Measurements from ENCODE around the gene ACCS.

Gene ACCS

GRCh38 chr11:44088871-44089270 is 22.8 kb downstream of the ACCS start:
- no peaks in the 10 kb centered on the region for H3K36me3 ChIP-seq (ENCODE audit: control insufficient read depth, insufficient read depth, low read length)
- H3K27ac ChIP-seq (ENCODE audit: low read depth, low read length, severe bottlenecking): no peak overlapping the region
- H3K4me1 ChIP-seq (ENCODE audit: control insufficient read depth, insufficient read depth, low read length, poor library complexity, severe bottlenecking): no peaks in the 10 kb centered on the region
- WGBS, 2 experiments (ENCODE audit: insufficient coverage in 2 of 2): 84 to 93% methylated on average over 3 of the region's 4 CpGs
- H3K4me3 ChIP-seq (ENCODE audit: extremely low read depth, insufficient read depth, low read length, poor library complexity, severe bottlenecking): no peak overlapping the region
- H3K9me3 ChIP-seq (ENCODE audit: control insufficient read depth, low read length): peaks cover 7% of the 10 kb centered on the region

GRCh38 chr11:44090539-44090938 is 24.5 kb downstream of the ACCS start:
- Histone ChIP-seq H3K4me3 (ENCODE audit: extremely low read depth, insufficient read depth, low read length, poor library complexity, severe bottlenecking) (no peak overlapping the region), H3K4me1 (ENCODE audit: control insufficient read depth, insufficient read depth, low read length, poor library complexity, severe bottlenecking) (no peaks in the 10 kb centered on the region), H3K9me3 (ENCODE audit: control insufficient read depth, low read length) (peaks cover 7% of the 10 kb centered on the region), H3K27ac (ENCODE audit: low read depth, low read length, severe bottlenecking) (no peak overlapping the region), H3K36me3 (ENCODE audit: control insufficient read depth, insufficient read depth, low read length) (no peaks in the 10 kb centered on the region)
- 80% methylated on average over 1 of the region's 1 CpG; no CpG with 5 or more reads in 1 of the 2 experiments for WGBS, 2 experiments (ENCODE audit: insufficient coverage in 2 of 2)

- 42 to 53% methylated on average over 5 to 6 of the region's 11 CpGs for WGBS, 2 experiments (ENCODE audit: insufficient coverage in 2 of 2)
- H3K27ac ChIP-seq (ENCODE audit: low read depth, low read length, severe bottlenecking): no peak overlapping the region
- H3K4me3 ChIP-seq (ENCODE audit: extremely low read depth, insufficient read depth, low read length, poor library complexity, severe bottlenecking): no peak overlapping the region
- H3K9me3 ChIP-seq (ENCODE audit: control insufficient read depth, low read length): no peaks in the 10 kb centered on the region
- peaks cover 1% of the 10 kb centered on the region for H3K36me3 ChIP-seq (ENCODE audit: control insufficient read depth, insufficient read depth, low read length)
- H3K4me1 ChIP-seq (ENCODE audit: control insufficient read depth, insufficient read depth, low read length, poor library complexity, severe bottlenecking): no peaks in the 10 kb centered on the region
Measured at GRCh38 chr11:44094260-44094868, 28.3 kb downstream of the ACCS start.

- Histone ChIP-seq H3K36me3 (ENCODE audit: control insufficient read depth, insufficient read depth, low read length) (peaks cover 11% of the 10 kb centered on the region), H3K9me3 (ENCODE audit: control insufficient read depth, low read length) (no peaks in the 10 kb centered on the region), H3K4me1 (ENCODE audit: control insufficient read depth, insufficient read depth, low read length, poor library complexity, severe bottlenecking) (no peaks in the 10 kb centered on the region), H3K4me3 (ENCODE audit: extremely low read depth, insufficient read depth, low read length, poor library complexity, severe bottlenecking) (peak within 1 kb of the TSS; percentile 74), H3K27ac (ENCODE audit: low read depth, low read length, severe bottlenecking) (no peak within 1 kb of the TSS)
- WGBS, 2 experiments (ENCODE audit: insufficient coverage in 2 of 2): 0 to 1% methylated on average over 65 to 70 of the region's 83 CpGs
Measured at GRCh38 chr11:44095506-44096359, 29.7 kb downstream of the ACCS start, which contains the start of gene EXT2. Gene EXT2 (plus strand): TSS chr11:44095678. CDS start chr11:44107713, 12,035 bp downstream.

- H3K4me1 ChIP-seq (ENCODE audit: control insufficient read depth, insufficient read depth, low read length, poor library complexity, severe bottlenecking): no peaks in the 10 kb centered on the region
- H3K27ac ChIP-seq (ENCODE audit: low read depth, low read length, severe bottlenecking): no peak overlapping the region
- peak overlapping the region; percentile 74 for H3K4me3 ChIP-seq (ENCODE audit: extremely low read depth, insufficient read depth, low read length, poor library complexity, severe bottlenecking)
- H3K36me3 ChIP-seq (ENCODE audit: control insufficient read depth, insufficient read depth, low read length): peaks cover 11% of the 10 kb centered on the region
- no peaks in the 10 kb centered on the region for H3K9me3 ChIP-seq (ENCODE audit: control insufficient read depth, low read length)
- WGBS, 2 experiments (ENCODE audit: insufficient coverage in 2 of 2): 11 to 12% methylated on average over 14 to 15 of the region's 18 CpGs
Measured at GRCh38 chr11:44096360-44097185, 30.5 kb downstream of the ACCS start.

- no peak overlapping the region for H3K4me3 ChIP-seq (ENCODE audit: extremely low read depth, insufficient read depth, low read length, poor library complexity, severe bottlenecking)
Measured at GRCh38 chr11:44097821-44098220, 31.8 kb downstream of the ACCS start.

GRCh38 chr11:44101098-44101497 is 35.0 kb downstream of the ACCS start:
- WGBS, 2 experiments (ENCODE audit: insufficient coverage in 2 of 2): 100% methylated on average over 1 to 2 of the region's 2 CpGs
- H3K27ac ChIP-seq (ENCODE audit: low read depth, low read length, severe bottlenecking): no peak overlapping the region

More at GRCh38 chr11:44097821-44098220, 31.8 kb downstream of the ACCS start:
- H3K36me3 ChIP-seq (ENCODE audit: control insufficient read depth, insufficient read depth, low read length): peaks cover 11% of the 10 kb centered on the region
- H3K27ac ChIP-seq (ENCODE audit: low read depth, low read length, severe bottlenecking): no peak overlapping the region
- 100% methylated on average over 1 of the region's 2 CpGs for WGBS, 2 experiments (ENCODE audit: insufficient coverage in 2 of 2)
- no peaks in the 10 kb centered on the region for H3K4me1 ChIP-seq (ENCODE audit: control insufficient read depth, insufficient read depth, low read length, poor library complexity, severe bottlenecking)
- H3K9me3 ChIP-seq (ENCODE audit: control insufficient read depth, low read length): no peaks in the 10 kb centered on the region

GRCh38 chr11:44104481-44105294 is 38.6 kb downstream of the ACCS start:
- Histone ChIP-seq H3K4me1 (ENCODE audit: control insufficient read depth, insufficient read depth, low read length, poor library complexity, severe bottlenecking) (no peaks in the 10 kb centered on the region), H3K4me3 (ENCODE audit: extremely low read depth, insufficient read depth, low read length, poor library complexity, severe bottlenecking) (no peak overlapping the region), H3K9me3 (ENCODE audit: control insufficient read depth, low read length) (no peaks in the 10 kb centered on the region), H3K36me3 (ENCODE audit: control insufficient read depth, insufficient read depth, low read length) (peaks cover 25% of the 10 kb centered on the region), H3K27ac (ENCODE audit: low read depth, low read length, severe bottlenecking) (no peak overlapping the region)
- 80 to 100% methylated on average over 1 of the region's 5 CpGs for WGBS, 2 experiments (ENCODE audit: insufficient coverage in 2 of 2)

More at GRCh38 chr11:44101098-44101497, 35.0 kb downstream of the ACCS start:
- no peaks in the 10 kb centered on the region for H3K4me1 ChIP-seq (ENCODE audit: control insufficient read depth, insufficient read depth, low read length, poor library complexity, severe bottlenecking)
- no peak overlapping the region for H3K4me3 ChIP-seq (ENCODE audit: extremely low read depth, insufficient read depth, low read length, poor library complexity, severe bottlenecking)
- H3K36me3 ChIP-seq (ENCODE audit: control insufficient read depth, insufficient read depth, low read length): peaks cover 11% of the 10 kb centered on the region
- no peaks in the 10 kb centered on the region for H3K9me3 ChIP-seq (ENCODE audit: control insufficient read depth, low read length)

GRCh38 chr11:44108260-44108659 is 42.2 kb downstream of the ACCS start:
- H3K36me3 ChIP-seq (ENCODE audit: control insufficient read depth, insufficient read depth, low read length): peaks cover 37% of the 10 kb centered on the region
- H3K9me3 ChIP-seq (ENCODE audit: control insufficient read depth, low read length): no peaks in the 10 kb centered on the region
- WGBS, 2 experiments (ENCODE audit: insufficient coverage in 2 of 2): 80 to 100% methylated on average over 3 to 4 of the region's 6 CpGs
- no peak overlapping the region for H3K27ac ChIP-seq (ENCODE audit: low read depth, low read length, severe bottlenecking)
- H3K4me1 ChIP-seq (ENCODE audit: control insufficient read depth, insufficient read depth, low read length, poor library complexity, severe bottlenecking): no peaks in the 10 kb centered on the region
- no peak overlapping the region for H3K4me3 ChIP-seq (ENCODE audit: extremely low read depth, insufficient read depth, low read length, poor library complexity, severe bottlenecking)

GRCh38 chr11:44110231-44110679 is 44.2 kb downstream of the ACCS start:
- H3K27ac ChIP-seq (ENCODE audit: low read depth, low read length, severe bottlenecking): no peak overlapping the region
- no peaks in the 10 kb centered on the region for H3K9me3 ChIP-seq (ENCODE audit: control insufficient read depth, low read length)
- H3K36me3 ChIP-seq (ENCODE audit: control insufficient read depth, insufficient read depth, low read length): peaks cover 54% of the 10 kb centered on the region
- WGBS, 2 experiments (ENCODE audit: insufficient coverage in 2 of 2): 0 to 7% methylated on average over 1 to 4 of the region's 4 CpGs
- H3K4me1 ChIP-seq (ENCODE audit: control insufficient read depth, insufficient read depth, low read length, poor library complexity, severe bottlenecking): no peaks in the 10 kb centered on the region
- H3K4me3 ChIP-seq (ENCODE audit: extremely low read depth, insufficient read depth, low read length, poor library complexity, severe bottlenecking): no peak overlapping the region

All from mesodermal cell (in vitro differentiated cells).